NB4 (cell line): ENCODE measurements around the gene B3GNT2.
"Not testable (repeated sequence)": the region's sequence is repeated elsewhere in the genome, so short reads cannot be mapped to it uniquely, and the experiment has no call there.

ENCODE experiments used
- CTCF ChIP-seq: IDR thresholded peaks from one replicate; pipeline ENCODE4 v1.5.1; 2012; ENCODE audit warnings: low read depth, low read length
- MAX ChIP-seq: IDR thresholded peaks from 2 replicates; pipeline ENCODE4 v1.6.1; 2011; ENCODE audit warnings: low read depth, low read length
- MYC ChIP-seq: IDR thresholded peaks from 2 replicates; pipeline ENCODE4 v1.6.1; 2011; ENCODE audit warnings: low read depth, low read length
- POLR2A ChIP-seq: IDR thresholded peaks from 2 replicates; pipeline ENCODE4 v1.6.1; 2011; ENCODE audit warnings: mild to moderate bottlenecking; ENCODE audit not compliant: insufficient read length; ENCODE audit errors: extremely low read depth

- TF ChIP-seq CTCF, POLR2A, MAX, MYC: not testable (repeated sequence)
These were observed 2.9 kb downstream of the B3GNT2 start for GRCh38 chr2:62198854-62199253.
